AG09319 (cell line): Measurements from ENCODE around the gene SEC24B.
"Not testable (repeated sequence)": the region's sequence is repeated elsewhere in the genome, so short reads cannot be mapped to it uniquely, and the experiment has no call there.

Experiments
- DNase-seq: peaks from one replicate; pipeline ENCODE4 v3.0.0-alpha.2; 2010; ENCODE audit warnings: low read depth; ENCODE audit errors: extremely low read depth
- CTCF ChIP-seq: IDR thresholded peaks from 2 replicates; pipeline ENCODE4 v1.5.1; 2011; ENCODE audit warnings: low read depth, mild to moderate bottlenecking, inconsistent platforms, low read length, moderate library complexity

The SEC24B gene

GRCh38 chr4:109444182-109444844 is 10.7 kb downstream of the SEC24B start:
- TF ChIP-seq CTCF, result no peak
- no peak for DNase-seq

GRCh38 chr4:109447278-109447677 is 13.7 kb downstream of the SEC24B start:
- TF ChIP-seq CTCF, result no peak
- DNase-seq, result no peak

- no peak for DNase-seq
- TF ChIP-seq CTCF, result no peak
Observed at GRCh38 chr4:109451544-109452273, 18.1 kb downstream of the SEC24B start.

- DNase-seq, result not testable (repeated sequence)
Observed at GRCh38 chr4:109453110-109453509, 19.5 kb downstream of the SEC24B start.

- no peak for TF ChIP-seq CTCF
- DNase-seq, result no peak
Observed at GRCh38 chr4:109462297-109462696, 28.7 kb downstream of the SEC24B start.

- DNase-seq, result no peak
Observed at GRCh38 chr4:109462802-109463201, 29.2 kb downstream of the SEC24B start.

GRCh38 chr4:109465069-109465468 is 31.5 kb downstream of the SEC24B start:
- TF ChIP-seq CTCF, result no peak
- DNase-seq, result no peak

More at GRCh38 chr4:109462802-109463201, 29.2 kb downstream of the SEC24B start:
- TF ChIP-seq CTCF, result no peak
